Measurements from ENCODE around the gene TNIK.
"Not testable (repeated sequence)": the region's sequence is repeated elsewhere in the genome, so short reads cannot be mapped to it uniquely, and the experiment has no call there.

The TNIK gene

DNA sequence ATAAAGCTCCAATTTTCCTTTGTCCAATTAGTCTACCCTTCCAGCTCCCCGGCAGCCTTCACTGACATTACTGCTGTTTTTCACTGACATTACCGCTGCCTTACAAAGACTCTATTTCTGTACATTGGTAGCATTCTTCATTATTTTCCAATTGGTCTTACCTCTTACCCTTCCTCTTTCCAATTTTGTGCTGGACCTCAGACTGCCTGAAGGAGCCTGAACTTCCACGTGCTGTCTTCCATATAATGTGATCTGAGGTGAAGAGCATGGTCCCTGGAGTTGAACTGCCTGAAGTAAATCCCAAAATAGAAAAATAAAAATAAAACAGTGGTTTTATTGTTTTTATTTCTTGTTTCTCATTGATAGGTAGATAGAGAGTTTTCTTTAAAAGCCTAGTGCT is 9.2 kb upstream of the TNIK start:
- DNase-seq (ENCODE audit: low spot score) (no peak), FAIRE-seq (no peak)

DNA sequence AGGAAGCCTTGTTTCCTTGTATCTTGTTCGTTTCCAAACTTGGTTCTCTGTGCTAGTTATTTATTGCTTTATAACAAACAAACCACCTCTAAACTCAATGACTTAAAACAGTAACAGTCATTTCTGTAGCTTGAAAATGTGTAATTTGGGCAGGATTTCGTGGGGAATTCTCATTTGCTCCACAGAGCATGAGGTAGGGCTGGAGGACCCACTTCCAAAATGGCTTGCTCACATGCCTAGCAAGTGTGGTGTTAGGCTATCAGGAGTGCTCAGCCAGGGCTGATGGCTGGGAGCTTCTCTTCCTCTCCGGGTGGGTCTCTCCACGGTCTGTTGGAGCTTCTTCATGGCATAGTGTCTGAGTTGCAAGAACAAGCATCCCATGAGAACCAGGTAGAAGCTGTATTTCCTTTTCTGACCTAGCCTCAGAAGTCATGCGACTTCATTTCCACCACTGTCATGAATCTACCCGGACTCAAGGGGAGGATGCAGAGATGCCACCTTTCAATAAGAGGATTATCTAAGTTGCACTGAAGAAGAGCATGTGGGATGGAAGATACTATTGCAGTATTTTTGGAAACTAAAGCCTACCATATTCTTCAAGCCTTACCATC is 8.2 kb upstream of the TNIK start:
- FAIRE-seq = no peak

DNA sequence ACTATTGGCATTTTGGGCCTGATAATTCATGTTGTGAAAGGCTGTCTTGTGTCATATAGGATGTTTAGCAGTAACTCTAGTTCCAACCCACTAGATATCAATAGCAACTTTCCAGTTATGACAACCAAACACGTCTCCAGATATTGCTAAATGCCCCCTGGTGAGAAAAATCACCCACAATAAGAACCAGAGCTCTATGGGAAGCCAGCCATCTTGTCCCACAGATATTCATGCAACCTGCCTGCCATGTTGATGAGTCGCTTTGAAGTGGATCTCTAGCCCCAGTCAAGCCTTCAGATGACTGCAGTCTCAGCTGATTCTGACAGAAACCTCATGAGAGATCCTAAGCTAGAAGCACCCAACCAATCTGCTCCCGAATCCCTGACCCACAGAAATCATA is 5.6 kb upstream of the TNIK start:
- DNase-seq (ENCODE audit: low spot score) = no peak
- no peak for FAIRE-seq

More for the DNA sequence above, 8.2 kb upstream of the TNIK start:
- no peak for DNase-seq (ENCODE audit: low spot score)

DNA sequence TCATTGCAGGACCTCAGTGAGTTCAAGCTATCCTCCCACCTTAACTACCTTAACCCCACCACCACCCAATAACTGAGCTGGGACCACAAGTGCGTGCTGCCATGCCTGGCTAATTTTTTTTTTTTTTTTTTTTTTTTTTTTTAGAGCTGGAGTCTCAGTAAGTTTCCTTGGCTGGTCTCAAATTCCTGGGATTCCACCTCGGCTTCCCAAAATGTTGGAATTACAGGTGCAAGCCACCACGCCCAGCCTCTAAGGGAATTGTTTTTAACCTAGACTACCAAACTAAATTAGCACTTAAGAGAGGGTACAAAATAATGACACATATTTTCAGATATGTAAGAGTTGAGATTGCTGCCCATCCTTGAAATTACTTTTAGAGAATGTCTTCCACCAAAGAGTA is 4.3 kb upstream of the TNIK start:
- FAIRE-seq (no peak), DNase-seq (ENCODE audit: low spot score) (no peak)

DNA sequence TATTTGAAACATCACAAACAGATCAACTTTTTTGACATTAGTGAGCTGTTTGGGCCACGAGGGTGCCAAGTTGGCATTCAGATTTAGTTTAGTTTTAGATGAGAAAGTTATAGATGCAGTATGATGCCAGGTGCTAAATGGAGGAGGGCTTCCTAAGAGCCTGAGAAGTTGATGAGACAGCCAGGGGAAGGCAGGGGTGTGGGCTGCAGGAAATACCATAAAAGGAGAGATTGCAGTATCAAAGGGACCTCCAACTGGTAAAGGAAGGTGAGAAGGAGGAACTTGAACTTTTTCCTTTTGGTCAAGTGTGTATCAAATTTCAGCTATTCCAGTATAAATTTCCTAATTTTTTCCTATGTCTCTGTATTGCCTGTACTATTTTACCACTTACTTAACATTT is 2.0 kb upstream of the TNIK start:
- FAIRE-seq (no peak), DNase-seq (ENCODE audit: low spot score) (peak; percentile 31)

DNA sequence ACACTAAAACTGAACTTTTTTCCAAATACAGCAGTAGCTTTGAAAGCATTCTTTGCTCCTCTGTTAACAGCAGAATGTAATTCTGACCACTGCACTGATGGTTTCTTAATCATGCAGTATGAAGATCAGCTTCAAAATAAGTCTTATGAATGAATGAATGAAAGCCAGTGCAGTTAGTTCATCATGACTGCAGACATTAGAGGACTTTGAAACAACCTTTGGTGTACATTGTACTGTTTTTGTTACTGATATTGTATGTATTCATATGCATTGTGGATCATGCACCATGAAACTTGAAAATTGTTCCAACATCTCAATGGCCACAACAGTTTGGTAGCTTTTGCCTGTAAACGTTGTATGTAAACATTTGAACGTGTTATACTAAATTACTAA is 1.3 kb upstream of the TNIK start:
- no peak for FAIRE-seq
- no peak for DNase-seq (ENCODE audit: low spot score)

DNA sequence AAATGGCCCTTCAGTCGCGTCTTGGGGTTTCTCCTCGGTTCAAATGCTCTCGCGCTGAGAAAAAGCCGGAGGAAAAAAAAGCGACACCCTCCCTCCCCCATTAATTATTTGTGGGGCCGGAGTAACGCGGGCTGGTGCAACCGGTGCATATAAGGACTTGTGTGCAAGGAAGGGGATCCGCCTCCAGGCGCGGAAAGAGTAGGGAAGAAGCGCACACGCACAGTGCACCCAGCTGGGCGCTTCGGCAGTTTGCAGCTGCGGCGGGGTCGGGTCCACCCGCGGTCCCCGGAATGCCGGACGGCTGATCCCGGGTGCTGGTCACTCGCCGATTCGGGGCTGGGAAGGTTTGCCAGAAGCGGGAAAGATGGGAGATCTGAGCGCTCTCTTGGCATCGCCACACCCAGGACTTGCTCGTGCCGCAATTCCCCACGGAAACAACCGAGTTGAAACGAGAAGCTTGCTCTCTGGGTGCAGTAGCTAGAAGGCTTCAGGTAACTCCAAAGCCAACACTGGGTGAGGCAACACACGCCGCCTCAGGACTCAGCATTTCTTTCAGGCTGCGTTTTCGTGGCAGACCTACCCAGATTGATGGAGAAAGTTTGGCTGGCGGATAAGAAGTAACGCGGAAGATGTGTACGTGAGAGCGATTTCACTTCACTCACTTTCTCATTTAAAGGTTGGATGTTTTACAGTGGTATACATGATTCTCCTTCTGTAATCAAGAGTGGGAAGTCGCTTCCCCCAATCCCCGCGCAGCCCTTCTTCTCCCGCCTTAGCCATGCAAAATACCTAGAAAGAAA is 720 bp upstream of the TNIK start:
- FAIRE-seq (no peak), DNase-seq (ENCODE audit: low spot score) (peak; percentile 80)

DNA sequence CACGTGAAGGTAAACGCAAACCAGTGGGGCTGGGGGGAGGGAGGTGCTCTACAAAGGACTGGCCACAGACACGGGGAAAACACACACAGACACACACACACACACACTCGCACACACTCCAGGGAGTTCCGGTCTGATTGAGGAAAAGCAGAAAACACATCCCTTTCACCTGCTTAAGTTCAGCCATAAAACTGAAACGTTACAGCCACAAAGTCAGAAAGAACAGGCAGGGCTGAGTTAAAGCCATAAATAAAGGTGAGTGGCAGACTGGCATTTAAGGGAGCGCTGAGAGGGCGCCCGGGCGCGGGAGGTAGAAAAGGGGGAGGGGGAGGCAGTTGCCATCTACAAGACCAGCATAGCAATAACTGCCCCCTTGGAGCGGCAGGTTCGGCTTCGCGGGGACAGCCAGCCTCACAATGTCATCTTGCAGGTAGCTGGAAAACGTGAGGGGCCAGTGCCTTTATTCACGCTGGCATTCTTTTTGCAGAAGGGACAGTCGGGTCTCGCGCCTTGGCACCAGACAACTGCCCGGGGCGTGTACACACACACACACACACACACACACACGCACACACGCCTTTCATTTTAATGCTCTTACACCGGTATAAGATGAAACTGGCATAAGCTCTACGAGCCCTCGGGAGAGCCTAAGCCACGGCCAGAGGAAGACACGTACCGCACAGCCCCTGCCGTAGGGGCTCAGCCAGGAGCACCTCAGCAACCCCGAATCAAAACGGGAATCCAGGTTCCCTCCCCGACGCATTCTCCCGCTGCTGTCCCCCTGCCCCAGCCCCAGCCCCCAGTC is 866 bp downstream of the TNIK start:
- DNase-seq (ENCODE audit: low spot score) (peak; percentile 25), FAIRE-seq (no peak)

DNA sequence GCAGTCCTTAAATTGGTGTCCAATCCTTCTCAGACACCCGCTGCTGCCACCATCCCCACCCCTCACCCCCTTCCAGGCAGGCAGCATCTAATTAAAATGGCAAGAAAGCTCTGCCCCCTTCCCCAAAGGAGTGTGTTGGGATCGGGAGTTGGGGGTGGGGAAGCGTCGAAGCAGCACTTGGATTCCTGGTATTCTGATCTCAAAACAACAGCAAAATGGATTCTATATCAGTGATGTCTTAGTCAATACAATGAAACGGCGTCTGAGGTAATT is 1.4 kb downstream of the TNIK start:
- FAIRE-seq (no peak), DNase-seq (ENCODE audit: low spot score) (no peak)

DNA sequence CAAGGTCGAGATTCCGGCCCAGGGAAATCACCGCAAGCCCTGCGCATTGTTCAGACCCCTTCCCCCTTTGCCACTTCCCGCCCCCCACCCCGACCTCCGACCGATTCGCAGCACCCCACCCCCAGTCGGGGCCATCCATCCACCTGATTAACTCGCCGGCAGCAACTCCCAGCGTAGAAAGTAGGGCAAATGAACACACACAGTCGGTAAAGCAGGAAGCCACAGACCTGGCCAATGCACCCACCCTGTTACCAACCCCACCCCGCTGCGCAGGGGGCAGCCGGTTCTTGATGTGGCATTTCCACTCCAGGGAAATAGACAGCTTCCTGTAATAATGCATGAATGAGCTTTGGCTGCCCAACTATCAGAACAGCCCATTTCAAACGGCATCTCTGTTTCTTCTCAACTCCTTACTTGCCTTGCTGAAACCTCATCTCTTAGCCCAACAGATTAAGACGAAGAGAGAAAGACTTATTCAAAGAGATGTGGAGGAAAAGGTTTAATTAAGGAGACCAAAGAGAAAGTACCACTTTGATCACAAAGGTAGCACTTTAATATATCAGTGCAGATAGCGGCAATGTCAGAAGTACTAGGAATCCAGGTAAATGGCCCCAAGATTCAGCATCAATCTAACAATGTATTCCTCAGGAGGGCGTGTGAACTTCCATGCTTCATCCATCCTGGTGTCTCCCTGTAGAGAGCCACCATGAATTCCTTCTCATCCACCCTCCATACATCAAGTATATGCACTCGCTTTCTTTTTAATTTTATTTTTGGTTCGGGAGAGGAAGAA is 1.9 kb downstream of the TNIK start:
- DNase-seq (ENCODE audit: low spot score) = peak; percentile 55
- FAIRE-seq = peak; percentile 30

DNA sequence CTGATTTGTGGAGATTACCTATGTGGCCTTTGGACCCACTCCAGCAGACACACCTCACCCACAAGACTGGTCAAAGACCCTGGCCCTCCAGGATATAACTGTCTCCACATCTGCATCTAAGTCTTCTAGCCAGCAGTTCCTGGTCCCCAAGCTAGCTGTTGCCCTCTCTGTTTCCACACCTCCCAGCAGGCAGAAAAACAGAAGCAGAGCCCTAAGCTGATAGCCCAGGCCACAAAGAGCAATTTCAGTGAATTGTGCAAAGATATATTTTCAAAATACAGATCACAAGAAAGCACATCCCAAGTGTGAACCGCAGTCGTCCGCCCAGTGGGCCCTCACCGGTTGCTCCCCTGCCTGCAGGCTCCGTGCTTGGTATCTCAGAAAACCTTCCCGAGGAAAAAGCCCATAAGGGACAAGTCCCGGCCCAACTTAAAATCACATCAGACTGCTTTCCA is 2.6 kb downstream of the TNIK start:
- FAIRE-seq = no peak
- DNase-seq (ENCODE audit: low spot score) = no peak

DNA sequence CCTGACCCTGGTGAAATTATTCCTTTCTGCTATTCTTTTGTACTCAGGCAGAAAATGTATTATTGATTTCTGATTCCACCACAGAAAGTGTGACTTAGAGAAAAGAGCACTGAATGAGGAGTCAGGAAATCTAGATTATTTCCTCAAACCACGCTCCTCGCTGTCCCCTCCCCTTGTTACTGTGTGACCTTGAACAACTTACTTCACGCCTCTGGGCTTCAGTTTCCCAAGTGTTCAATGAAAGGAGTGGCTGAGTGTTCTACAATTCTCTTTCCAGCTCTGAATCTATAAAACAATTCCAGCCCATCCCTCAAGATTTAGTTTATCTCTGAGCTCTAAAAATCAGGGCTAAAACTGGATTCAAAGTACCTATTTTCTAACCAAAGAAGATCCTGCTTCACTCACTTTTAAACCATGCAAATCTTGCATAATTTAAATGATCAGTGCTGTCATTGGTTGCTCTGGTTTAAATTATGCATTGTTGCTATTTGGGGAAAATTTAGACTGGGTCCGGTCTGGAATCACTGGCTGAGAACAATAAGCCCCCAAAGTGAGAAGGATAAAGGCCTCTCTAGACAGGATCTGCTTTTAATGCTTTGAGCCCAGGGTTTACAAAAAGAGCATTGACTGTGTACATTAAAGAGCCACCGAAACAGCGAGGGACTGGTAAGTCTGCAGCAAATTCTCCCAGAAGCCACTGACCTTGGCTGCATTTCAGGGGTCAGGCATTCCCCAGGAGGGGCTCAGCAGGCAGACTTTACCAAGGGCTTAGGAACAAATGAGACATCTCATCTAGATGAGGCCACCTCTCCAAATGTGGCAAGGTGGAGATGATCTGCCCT is 3.2 kb downstream of the TNIK start:
- DNase-seq (ENCODE audit: low spot score) = no peak
- no peak for FAIRE-seq

DNA sequence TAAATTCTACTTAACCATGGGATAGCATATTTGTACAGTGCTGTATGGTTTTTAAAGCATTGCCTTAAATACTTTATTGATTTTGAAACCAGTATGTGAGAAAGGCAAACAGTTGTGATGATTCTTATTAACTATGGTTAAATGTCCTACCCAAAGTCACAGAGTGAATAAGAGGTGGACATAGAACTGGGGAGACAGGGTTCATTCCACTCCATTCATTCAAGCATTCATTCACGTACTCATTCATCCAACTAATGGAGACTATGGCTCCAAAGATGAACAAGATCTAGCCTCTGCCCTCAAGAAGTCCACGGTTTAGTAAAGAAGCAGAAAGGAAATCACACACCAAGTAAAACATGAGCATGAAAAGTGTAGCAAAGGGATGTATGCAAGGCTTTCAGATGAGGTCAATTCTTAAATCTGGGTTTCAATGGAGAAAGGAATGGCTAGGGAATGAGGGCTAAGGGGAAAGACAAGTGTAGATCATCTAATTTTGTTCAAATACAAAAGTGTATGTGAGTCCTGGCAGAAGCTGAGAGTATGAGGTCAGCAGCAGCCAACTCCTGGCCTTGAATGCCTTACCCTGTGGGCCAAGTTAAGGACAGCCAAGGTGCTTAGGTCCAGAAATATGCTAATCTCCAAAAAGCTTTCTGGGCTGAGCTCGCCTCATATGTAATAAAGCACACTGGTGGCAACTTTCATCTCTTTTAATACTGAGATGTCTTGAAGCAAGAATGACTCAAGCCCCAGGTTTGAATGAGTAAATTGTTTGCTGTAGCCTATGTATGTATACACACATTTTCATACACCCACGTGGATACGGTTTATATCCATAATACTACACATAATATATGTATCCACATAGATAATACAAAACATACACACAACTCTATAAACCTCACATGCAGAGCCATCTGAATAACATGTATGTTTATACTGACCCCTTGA is 4.3 kb downstream of the TNIK start:
- DNase-seq (ENCODE audit: low spot score) (no peak), FAIRE-seq (no peak)

DNA sequence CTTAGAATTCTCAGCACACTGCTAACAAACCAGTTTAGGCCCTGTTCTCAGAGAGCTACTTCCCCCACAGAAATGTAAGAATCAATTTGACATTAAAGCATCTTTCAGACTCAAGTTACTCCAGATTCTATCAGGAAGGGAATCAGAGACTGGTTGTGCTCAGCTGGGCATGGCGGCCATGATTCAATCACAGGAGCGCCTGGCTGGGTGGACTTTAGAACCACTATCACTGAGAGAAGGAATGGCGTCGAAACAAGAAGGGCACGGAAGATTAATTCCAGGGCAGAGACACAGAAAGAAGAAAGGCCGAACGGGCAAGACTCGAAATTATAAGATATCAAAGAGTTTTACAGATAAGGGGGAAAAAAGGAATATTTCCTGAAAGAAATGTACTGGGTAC is 6.2 kb downstream of the TNIK start:
- DNase-seq (ENCODE audit: low spot score) (peak; percentile 38), FAIRE-seq (peak; percentile 55)

DNA sequence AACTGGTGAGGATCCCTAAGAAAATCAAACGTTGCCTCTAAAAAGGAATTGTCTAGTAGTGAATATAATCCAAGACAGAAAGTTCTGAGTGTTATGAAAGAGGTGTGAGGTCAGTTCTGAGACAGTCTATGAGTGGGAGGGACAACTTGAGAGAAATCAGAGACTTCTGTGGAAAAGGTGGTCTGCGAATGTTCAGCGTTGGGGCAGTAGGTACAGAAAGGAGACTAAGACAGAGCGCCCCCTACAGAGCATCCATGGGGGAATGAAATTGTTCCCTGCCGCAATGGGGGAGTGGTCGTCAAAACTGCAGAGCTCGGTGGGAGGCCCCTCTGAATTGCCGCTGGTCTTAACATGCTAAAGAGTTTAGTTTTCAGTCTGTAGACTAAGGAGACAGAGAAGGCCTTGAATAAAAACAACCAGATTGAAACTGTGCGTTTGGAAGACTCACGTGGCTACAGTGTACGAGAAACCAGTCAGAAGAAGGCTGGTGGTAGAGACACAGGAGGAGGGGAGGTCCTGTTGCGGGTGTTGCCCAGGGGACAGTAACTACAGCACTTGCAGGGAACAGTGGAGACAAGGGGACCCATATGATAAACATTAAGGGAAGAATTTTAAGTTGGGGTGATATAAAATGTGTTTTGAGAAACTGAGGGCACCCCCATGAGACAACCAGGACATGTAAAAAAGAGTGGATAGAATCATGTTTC is 6.9 kb downstream of the TNIK start:
- FAIRE-seq = no peak
- no peak for DNase-seq (ENCODE audit: low spot score)

DNA sequence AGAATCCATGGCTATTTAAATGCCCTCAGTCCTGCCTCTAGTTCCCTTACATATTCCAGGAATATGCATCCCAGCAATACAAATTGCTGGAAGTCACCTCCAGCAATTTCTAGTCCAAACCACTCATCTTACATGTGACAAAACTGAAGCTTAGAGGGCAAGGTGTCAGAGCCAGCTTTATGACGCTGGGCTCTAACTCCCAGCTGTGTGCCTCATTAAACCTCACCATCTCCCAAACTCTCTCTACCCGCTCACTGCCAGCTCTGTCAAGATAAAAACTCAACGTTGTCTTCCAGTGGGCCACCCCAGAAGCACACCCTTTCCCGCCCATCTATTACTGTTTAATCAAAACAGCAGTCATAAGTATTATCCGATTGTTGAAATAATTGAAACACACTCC is 7.9 kb downstream of the TNIK start:
- DNase-seq (ENCODE audit: low spot score) = no peak
- FAIRE-seq = no peak

DNA sequence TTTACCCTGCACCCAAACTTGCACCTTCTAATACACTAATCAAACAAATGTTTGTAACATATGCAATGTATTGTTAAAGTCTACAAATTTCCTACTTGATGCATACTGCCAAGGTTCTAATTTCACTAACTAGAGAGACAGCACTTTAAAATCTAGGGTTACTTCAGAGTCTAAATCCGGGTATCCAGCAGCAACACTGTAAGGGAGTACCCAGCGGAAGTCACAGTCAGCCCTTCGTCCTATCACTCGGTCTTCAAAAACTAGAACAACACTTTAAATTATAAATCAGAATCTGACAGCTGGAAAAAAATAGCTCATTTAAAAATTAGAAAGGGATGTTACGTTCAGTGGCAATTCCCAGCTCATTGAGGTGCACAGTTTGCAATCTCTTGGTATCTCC is 8.3 kb downstream of the TNIK start:
- no peak for FAIRE-seq
- no peak for DNase-seq (ENCODE audit: low spot score)

DNA sequence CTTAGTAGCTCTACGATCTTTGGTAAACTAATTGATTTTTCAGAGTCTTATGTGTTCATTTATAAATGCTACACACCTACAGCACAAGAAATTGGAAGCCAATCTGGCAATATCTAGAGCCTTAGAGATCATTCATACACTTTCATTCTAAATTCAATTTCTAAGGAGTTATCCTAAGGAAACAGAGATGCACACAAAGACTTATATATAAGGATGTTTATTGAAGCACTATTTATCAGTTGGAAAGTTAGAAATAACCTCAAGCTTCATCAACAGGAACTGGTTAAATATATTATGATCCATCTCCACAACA is 12.7 kb downstream of the TNIK start:
- DNase-seq (ENCODE audit: low spot score); FAIRE-seq: not testable (repeated sequence)

Measured in RCC 7860 (cell line).